AG04450 (cell line): ENCODE data around the gene RILPL2. TPM values are rescaled to one million over a fixed set of nuclear protein-coding genes. Genes with fewer than 3 reads are reported as not detected.
"Not testable (repeated sequence)": the region's sequence is repeated elsewhere in the genome, so short reads cannot be mapped to it uniquely, and the experiment has no call there.

Experiments
- CTCF ChIA-PET: fragments of 300-600, 350-600 bp; formaldehyde crosslinking; extraction: SDS; loops from one replicate; lab custom pipeline; 2022; ENCODE audit warnings: antibody characterized with exemption, inconsistent platforms; lab: Charles Lee
- POLR2A ChIA-PET: fragments of 350-600 bp; formaldehyde crosslinking; extraction: SDS; loops from one replicate; lab custom pipeline; 2021; ENCODE audit warnings: antibody characterized with exemption, inconsistent platforms; lab: Yijun Ruan, JAX
- DNase-seq: peaks from one replicate; pipeline ENCODE4 v3.0.0-alpha.2; 2011; ENCODE audit warnings: low read depth, low spot score
- H3K27ac ChIP-seq: one replicate; pipeline ENCODE4 v1.5.1; 2012; ENCODE audit warnings: low read depth, low read length, control low read depth
- H3K27me3 ChIP-seq: one replicate; pipeline ENCODE4 v1.6.0; 2012; ENCODE audit warnings: low read length; ENCODE audit not compliant: control insufficient read depth, insufficient read depth
- H3K4me3 ChIP-seq: 2 replicates; pipeline ENCODE4 v1.5.1; 2011; ENCODE audit warnings: mild to moderate bottlenecking, low read depth, low read length, control low read depth
- H3K9me3 ChIP-seq: 2 replicates; pipeline ENCODE4 v1.5.1; 2012; ENCODE audit warnings: low read length; ENCODE audit not compliant: control insufficient read depth, insufficient read depth
- polyA plus RNA-seq: library from polyadenylated mRNA; depleted of rRNA; stranded (reverse); fragments of >200 nt; gene quantifications from 2 replicates; pipeline ENCODE4 v1.2.3, GENCODE V29; 2011
- TF ChIP-seq, protein P1 (sequence below): IDR thresholded peaks from 2 replicates; pipeline ENCODE4 v1.5.1; 2011; ENCODE audit warnings: low read depth, low read length, control low read depth, inconsistent platforms

The RILPL2 gene
- polyA plus RNA-seq, 1 experiment: 2.9 TPM

GRCh38 chr12:123472438-123472849 lies 36.0 kb upstream of the RILPL2 start:
- POLR2A ChIA-PET: no interaction called here
- DNase-seq: no peak

DNA sequence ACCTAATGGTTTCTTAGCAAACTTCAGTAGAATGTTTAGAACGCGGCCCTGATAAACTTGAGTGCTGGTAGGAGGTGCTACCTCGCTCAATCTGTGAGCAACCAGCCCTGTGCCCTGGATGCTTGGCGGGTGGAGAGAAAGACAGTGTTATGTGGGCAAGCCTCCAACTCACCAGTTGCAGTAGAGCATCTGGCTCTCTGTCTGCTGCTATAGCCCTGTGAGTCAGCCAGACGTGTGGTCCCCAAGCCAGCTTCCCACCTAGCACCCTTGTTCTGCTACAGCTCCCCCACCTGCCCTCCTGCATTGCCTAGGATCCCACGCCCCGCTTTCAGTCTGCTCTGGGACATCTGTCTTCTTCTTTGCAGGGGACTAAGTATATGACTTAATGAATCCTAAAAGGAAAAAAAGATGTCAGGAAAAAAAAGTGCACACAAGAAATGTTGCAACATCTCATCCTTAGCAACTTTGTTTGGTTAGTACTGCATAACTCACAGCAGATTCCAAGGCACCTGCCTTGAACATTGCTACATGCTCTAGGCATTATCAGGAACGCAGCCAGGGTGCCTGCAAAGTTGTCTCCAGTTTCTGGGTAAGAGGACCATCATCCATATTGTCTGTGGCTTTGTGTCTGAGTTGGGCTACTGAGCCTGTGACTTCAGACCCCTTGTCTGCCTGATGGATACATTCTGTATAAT lies 35.0 kb upstream of the RILPL2 start:
- peak; percentile 84 for DNase-seq
- CTCF ChIA-PET: no interaction called here
- Histone ChIP-seq H3K4me3 (no peak overlapping the region), H3K27me3 (no peaks in the 10 kb centered on the region), H3K27ac (peak overlapping the region; percentile 80), H3K9me3 (no peaks in the 10 kb centered on the region)
- POLR2A ChIA-PET: interaction anchor here (0.8 kb wide), 1 partner anchor 14 kb away, joined by 11 read pairs; the partner anchor contains the start of gene SNRNP35
- TF ChIP-seq, protein P1, sequence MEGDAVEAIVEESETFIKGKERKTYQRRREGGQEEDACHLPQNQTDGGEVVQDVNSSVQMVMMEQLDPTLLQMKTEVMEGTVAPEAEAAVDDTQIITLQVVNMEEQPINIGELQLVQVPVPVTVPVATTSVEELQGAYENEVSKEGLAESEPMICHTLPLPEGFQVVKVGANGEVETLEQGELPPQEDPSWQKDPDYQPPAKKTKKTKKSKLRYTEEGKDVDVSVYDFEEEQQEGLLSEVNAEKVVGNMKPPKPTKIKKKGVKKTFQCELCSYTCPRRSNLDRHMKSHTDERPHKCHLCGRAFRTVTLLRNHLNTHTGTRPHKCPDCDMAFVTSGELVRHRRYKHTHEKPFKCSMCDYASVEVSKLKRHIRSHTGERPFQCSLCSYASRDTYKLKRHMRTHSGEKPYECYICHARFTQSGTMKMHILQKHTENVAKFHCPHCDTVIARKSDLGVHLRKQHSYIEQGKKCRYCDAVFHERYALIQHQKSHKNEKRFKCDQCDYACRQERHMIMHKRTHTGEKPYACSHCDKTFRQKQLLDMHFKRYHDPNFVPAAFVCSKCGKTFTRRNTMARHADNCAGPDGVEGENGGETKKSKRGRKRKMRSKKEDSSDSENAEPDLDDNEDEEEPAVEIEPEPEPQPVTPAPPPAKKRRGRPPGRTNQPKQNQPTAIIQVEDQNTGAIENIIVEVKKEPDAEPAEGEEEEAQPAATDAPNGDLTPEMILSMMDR: no peak

More at GRCh38 chr12:123472438-123472849, 36.0 kb upstream of the RILPL2 start:
- Histone ChIP-seq H3K27ac (no peak overlapping the region), H3K9me3 (no peaks in the 10 kb centered on the region), H3K27me3 (no peaks in the 10 kb centered on the region), H3K4me3 (no peak overlapping the region)
- CTCF ChIA-PET: no interaction called here
- TF ChIP-seq, protein P1: no peak

GRCh38 chr12:123469978-123470377 lies 33.5 kb upstream of the RILPL2 start:
- Histone ChIP-seq H3K27ac (no peak overlapping the region), H3K4me3 (no peak overlapping the region), H3K9me3 (no peaks in the 10 kb centered on the region), H3K27me3 (no peaks in the 10 kb centered on the region)
- POLR2A ChIA-PET: no interaction called here
- CTCF ChIA-PET: interaction anchor here (0.5 kb wide), 1 partner anchor 103 kb away, joined by 3 read pairs; no protein-coding TSS in a partner anchor
- DNase-seq: no peak
- TF ChIP-seq, protein P1: no peak

DNA sequence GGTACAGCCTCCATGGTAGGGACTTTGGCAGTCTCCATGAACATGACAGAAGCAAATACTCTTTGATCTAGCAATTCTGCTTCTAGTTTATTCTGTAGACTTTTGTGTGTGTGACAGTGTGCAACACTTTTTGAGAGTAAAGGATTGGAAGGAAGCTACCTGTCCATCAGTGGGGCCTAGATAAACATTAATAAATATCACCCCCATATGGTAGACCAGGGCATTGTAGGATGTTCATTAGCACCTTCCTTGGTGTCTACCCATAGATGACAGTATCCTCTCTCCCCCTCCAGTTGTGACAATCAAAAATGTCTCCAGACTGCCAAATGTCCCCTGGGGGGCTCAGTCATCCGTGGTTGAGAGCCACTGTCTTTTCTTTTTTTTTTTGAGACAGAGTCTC lies 32.3 kb upstream of the RILPL2 start:
- no peak overlapping the region for H3K4me3 ChIP-seq
- no peak overlapping the region for H3K27ac ChIP-seq
- no peak for DNase-seq
- CTCF ChIA-PET: interaction anchor here (0.6 kb wide), 1 partner anchor 104 kb away, joined by 3 read pairs; no protein-coding TSS in a partner anchor
- POLR2A ChIA-PET: interaction anchor here (0.7 kb wide), 1 partner anchor 54 kb away, joined by 5 read pairs; no protein-coding TSS in a partner anchor
- TF ChIP-seq, protein P1: no peak
- H3K27me3 ChIP-seq: no peaks in the 10 kb centered on the region
- no peaks in the 10 kb centered on the region for H3K9me3 ChIP-seq

DNA sequence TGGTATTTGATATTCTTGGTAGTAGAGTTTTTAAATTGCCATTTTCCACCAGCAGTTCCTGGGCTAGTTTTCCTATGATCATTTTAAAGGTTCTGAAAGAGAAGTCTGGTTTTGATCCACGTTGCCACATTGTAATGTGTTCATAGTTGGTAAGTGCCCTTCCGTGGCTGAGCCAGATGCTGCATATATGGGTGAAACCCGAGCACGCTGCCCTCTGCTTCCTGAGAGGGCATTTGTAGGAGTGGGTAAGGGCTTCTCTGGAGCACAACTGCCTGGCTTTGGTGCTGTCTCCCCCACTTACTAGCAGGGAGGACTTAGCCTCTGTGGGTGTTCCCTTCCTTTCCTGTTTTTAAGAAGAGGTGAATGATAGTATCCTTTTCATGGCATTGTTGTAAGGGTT lies 28.6 kb upstream of the RILPL2 start:
- H3K4me3 ChIP-seq: no peak overlapping the region
- H3K27me3 ChIP-seq: no peaks in the 10 kb centered on the region
- TF ChIP-seq, protein P1: no peak
- no peaks in the 10 kb centered on the region for H3K9me3 ChIP-seq
- no peak for DNase-seq
- no peak overlapping the region for H3K27ac ChIP-seq
- CTCF ChIA-PET: no interaction called here
- POLR2A ChIA-PET: no interaction called here

DNA sequence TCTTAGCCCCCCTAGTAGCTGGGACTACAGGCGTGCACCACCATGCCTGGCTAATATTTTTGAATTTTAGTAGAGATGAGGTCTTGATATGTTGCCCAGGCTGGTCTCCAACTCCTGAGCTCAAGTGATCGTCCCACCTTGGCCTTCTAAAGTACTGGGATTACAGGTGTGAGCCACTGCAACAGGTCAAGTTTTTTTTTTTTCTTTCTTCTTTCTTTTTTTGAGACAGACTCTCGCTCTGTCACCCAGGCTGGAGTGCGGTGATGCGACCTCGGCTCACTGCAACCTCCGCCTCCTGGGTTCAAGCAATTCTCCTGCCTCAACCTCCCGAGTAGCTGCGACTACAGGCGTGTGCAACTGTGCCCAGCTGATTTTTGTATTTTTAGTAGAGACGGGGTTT lies 26.7 kb upstream of the RILPL2 start:
- H3K4me3 ChIP-seq, DNase-seq, CTCF ChIA-PET, H3K27me3 ChIP-seq, H3K9me3 ChIP-seq, H3K27ac ChIP-seq: not testable (repeated sequence)
- POLR2A ChIA-PET: interaction anchor here (0.7 kb wide), 1 partner anchor 26 kb away, joined by 3 read pairs; no protein-coding TSS in a partner anchor
